ENCODE measurements around the gene CACNA1D. TPM values are rescaled to one million over a fixed set of nuclear protein-coding genes. Genes with fewer than 3 reads are reported as not detected.

The CACNA1D gene
- total RNA-seq, 2 experiments from 2014 or later = not detected

DNA sequence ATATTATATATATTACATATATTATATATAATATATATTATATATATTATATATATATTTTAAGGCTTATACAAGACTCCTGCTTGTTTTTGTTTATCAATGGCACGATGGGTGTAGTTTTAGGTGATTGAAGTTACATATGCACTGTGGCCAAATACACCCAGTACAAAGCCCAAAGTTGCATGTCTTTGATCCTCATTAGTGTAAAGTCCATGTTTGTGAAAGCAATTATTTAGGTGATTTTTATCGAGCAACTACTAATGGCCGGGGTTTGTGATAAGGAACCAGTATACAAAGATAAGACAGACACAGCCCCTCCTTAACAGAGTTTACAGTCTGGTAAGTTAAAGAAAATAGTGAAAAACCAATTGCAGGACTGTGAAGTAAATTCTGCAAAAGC is 197.5 kb downstream of the CACNA1D start:
- Mint-ChIP-seq H3K27ac (no peak overlapping the region), H3K4me1 (ENCODE audit: low read depth) (peaks cover 2% of the 10 kb centered on the region), H3K9me3 (no peaks in the 10 kb centered on the region), H3K36me3 (ENCODE audit: low read depth) (no peaks in the 10 kb centered on the region), H3K27me3 (no peaks in the 10 kb centered on the region), H3K4me3 (no peak overlapping the region)
- ChIA-PET CTCF (no interaction called here), POLR2A (no interaction called here)
- intact Hi-C loops (cut with micrococcal nuclease) = no loop called here
- no peak for TF ChIP-seq CTCF (IDR thresholded peaks at IDR 0.05)
- DNase-seq = no peak
- no peak for ATAC-seq

GRCh38 chr3:53693451-53693850 is 199.0 kb downstream of the CACNA1D start:
- Mint-ChIP-seq H3K4me3 (no peak overlapping the region), H3K27me3 (peaks cover 8% of the 10 kb centered on the region), H3K4me1 (ENCODE audit: low read depth) (peaks cover 2% of the 10 kb centered on the region), H3K36me3 (ENCODE audit: low read depth) (no peaks in the 10 kb centered on the region), H3K27ac (no peak overlapping the region), H3K9me3 (no peaks in the 10 kb centered on the region)
- intact Hi-C loops (cut with micrococcal nuclease) = no loop called here
- ATAC-seq = no peak
- DNase-seq = no peak
- CTCF ChIA-PET = interaction anchor here (0.6 kb wide), 1 partner anchor 14 kb away, joined by 3 read pairs; no protein-coding TSS in a partner anchor
- POLR2A ChIA-PET = no interaction called here
- no peak for TF ChIP-seq CTCF (IDR thresholded peaks at IDR 0.05)

DNA sequence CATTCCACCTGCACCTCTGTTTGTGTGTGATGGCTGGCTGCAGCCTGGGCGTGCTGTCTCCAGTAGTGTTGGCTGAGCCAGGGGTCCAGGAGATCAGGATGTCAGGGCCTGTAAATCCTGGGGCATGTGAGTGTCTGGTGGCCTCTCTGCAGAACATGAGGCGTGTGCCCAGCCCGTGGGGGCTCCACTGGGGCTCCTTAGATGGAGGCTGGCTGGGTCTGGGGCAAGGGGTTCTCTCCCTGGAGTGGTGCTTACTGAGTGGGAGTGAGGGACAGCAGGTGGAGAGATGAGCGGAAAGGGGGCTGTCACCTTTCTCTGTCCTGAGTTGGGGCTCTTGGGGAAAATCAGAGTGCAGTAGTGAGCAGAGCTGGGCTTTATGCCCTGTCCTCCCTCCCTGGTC is 199.6 kb downstream of the CACNA1D start:
- CTCF ChIA-PET = no interaction called here
- no peaks in the 10 kb centered on the region for H3K9me3 Mint-ChIP-seq
- no peak overlapping the region for H3K4me3 Mint-ChIP-seq
- H3K36me3 Mint-ChIP-seq (ENCODE audit: low read depth) = no peaks in the 10 kb centered on the region
- peaks cover 8% of the 10 kb centered on the region for H3K27me3 Mint-ChIP-seq
- DNase-seq = no peak
- intact Hi-C loops (cut with micrococcal nuclease) = no loop called here
- ATAC-seq = no peak
- no peak for TF ChIP-seq CTCF (IDR thresholded peaks at IDR 0.05)
- H3K4me1 Mint-ChIP-seq (ENCODE audit: low read depth) = peaks cover 2% of the 10 kb centered on the region
- POLR2A ChIA-PET = no interaction called here
- H3K27ac Mint-ChIP-seq = no peak overlapping the region

- ATAC-seq (no peak), DNase-seq (no peak)
- POLR2A ChIA-PET = no interaction called here
- Mint-ChIP-seq H3K9me3 (no peaks in the 10 kb centered on the region), H3K27ac (no peak overlapping the region), H3K27me3 (peaks cover 8% of the 10 kb centered on the region), H3K4me3 (no peak overlapping the region), H3K4me1 (ENCODE audit: low read depth) (peaks cover 2% of the 10 kb centered on the region), H3K36me3 (ENCODE audit: low read depth) (no peaks in the 10 kb centered on the region)
- intact Hi-C loops (cut with micrococcal nuclease) = no loop called here
- CTCF ChIA-PET = no interaction called here
- TF ChIP-seq CTCF (IDR thresholded peaks at IDR 0.05) = no peak
Measured at GRCh38 chr3:53694666-53695323, 200.4 kb downstream of the CACNA1D start.

DNA sequence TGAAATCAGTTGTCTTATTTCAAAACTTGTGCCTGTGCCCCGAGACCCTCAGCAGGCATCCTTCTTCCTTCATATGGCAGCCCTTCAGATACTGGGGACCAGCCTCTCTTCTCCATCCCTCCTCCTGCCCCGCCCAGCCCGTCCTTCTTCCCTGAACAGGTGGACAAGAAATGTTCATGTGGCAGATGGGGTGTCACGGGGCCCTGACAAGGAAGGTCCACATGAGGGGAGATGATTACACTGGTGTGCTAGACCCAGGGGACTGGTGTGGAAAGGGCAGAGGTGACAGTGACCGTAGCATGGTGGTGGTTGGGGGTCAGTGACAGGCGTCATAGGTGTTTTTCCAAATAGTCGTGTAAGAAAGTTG is 200.9 kb downstream of the CACNA1D start:
- Mint-ChIP-seq H3K4me1 (ENCODE audit: low read depth) (peaks cover 2% of the 10 kb centered on the region), H3K4me3 (no peak overlapping the region), H3K9me3 (no peaks in the 10 kb centered on the region), H3K27ac (no peak overlapping the region), H3K27me3 (peaks cover 8% of the 10 kb centered on the region), H3K36me3 (ENCODE audit: low read depth) (no peaks in the 10 kb centered on the region)
- intact Hi-C loops (cut with micrococcal nuclease) = no loop called here
- POLR2A ChIA-PET = no interaction called here
- CTCF ChIA-PET = no interaction called here
- DNase-seq = no peak
- TF ChIP-seq CTCF (IDR thresholded peaks at IDR 0.05) = no peak
- ATAC-seq = no peak

All from activated CD8-positive, alpha-beta T cell treated with anti-CD3 and anti-CD28 coated beads for 36 hours (primary cell).